Neutrophil (primary cell): ENCODE measurements around the gene ANKRD7.

Source experiments
- H3K27ac ChIP-seq: fragments of 200-600 bp; sonication (generic); 2 replicates; pipeline ENCODE4 v1.5.1; 2016; ENCODE audit warnings: mild to moderate bottlenecking, moderate library complexity
- H3K27me3 ChIP-seq: fragments of 200-600 bp; sonication (generic); 2 replicates; pipeline ENCODE4 v1.6.0; 2016; ENCODE audit warnings: mild to moderate bottlenecking
- H3K36me3 ChIP-seq: fragments of 200-600 bp; sonication (generic); 2 replicates; pipeline ENCODE4 v1.5.1; 2017
- H3K4me1 ChIP-seq, 2 experiments: fragments of 200-600 bp in 1 of 2; sonication (generic) in 1 of 2; 1 replicate in 1 of 2; 2 replicates in 1 of 2; pipeline versions ENCODE4 v1.5.1 to v1.6.1; 2013 to 2016; ENCODE audit warnings: low read depth in 1 of 2, low read length in 1 of 2, mild to moderate bottlenecking in 1 of 2, moderate library complexity in 1 of 2; ENCODE audit not compliant: control insufficient read depth in 1 of 2, insufficient read depth in 1 of 2
- H3K4me3 ChIP-seq, 2 experiments: fragments of 200-600 bp in 1 of 2; sonication (generic) in 1 of 2; 1 replicate in 1 of 2; 2 replicates in 1 of 2; pipeline ENCODE4 v1.5.1; 2013 to 2016; ENCODE audit warnings: low read depth in 1 of 2, low read length in 1 of 2, mild to moderate bottlenecking in 1 of 2, moderate library complexity in 1 of 2
- H3K9me3 ChIP-seq: fragments of 200-600 bp; sonication (generic); 2 replicates; pipeline ENCODE4 v1.5.1; 2016
- CTCF ChIP-seq: fragments of 200-600 bp; sonication (generic); IDR thresholded peaks from 2 replicates; pipeline ENCODE4 v1.5.1; 2016; ENCODE audit warnings: antibody characterized with exemption

ANKRD7 gene

GRCh38 chr7:118285358-118285757 lies 60.9 kb downstream of the ANKRD7 start:
- no peaks in the 10 kb centered on the region for H3K9me3 ChIP-seq
- no peak overlapping the region for H3K27ac ChIP-seq
- TF ChIP-seq CTCF, result no peak
- peaks cover 14% of the 10 kb centered on the region in 2 experiments for H3K4me1 ChIP-seq
- H3K4me3 ChIP-seq, result no peak overlapping the region
- H3K36me3 ChIP-seq, result no peaks in the 10 kb centered on the region
- peaks cover 89% of the 10 kb centered on the region for H3K27me3 ChIP-seq

GRCh38 chr7:118286131-118286530 lies 61.6 kb downstream of the ANKRD7 start:
- no peaks in the 10 kb centered on the region for H3K36me3 ChIP-seq
- peaks cover 89% of the 10 kb centered on the region for H3K27me3 ChIP-seq
- H3K9me3 ChIP-seq, result peaks cover 6% of the 10 kb centered on the region
- no peak for TF ChIP-seq CTCF
- H3K4me1 ChIP-seq, result peaks cover 14% of the 10 kb centered on the region in 2 experiments
- no peak overlapping the region for H3K4me3 ChIP-seq
- no peak overlapping the region for H3K27ac ChIP-seq

GRCh38 chr7:118288098-118288497 lies 63.6 kb downstream of the ANKRD7 start:
- no peak for TF ChIP-seq CTCF
- Histone ChIP-seq H3K4me3 (no peak overlapping the region), H3K27ac (no peak overlapping the region), H3K27me3 (peaks cover 89% of the 10 kb centered on the region), H3K4me1 (peaks cover 14% of the 10 kb centered on the region in 2 experiments), H3K36me3 (no peaks in the 10 kb centered on the region), H3K9me3 (peaks cover 11% of the 10 kb centered on the region)

- Histone ChIP-seq H3K9me3 (peaks cover 11% of the 10 kb centered on the region), H3K36me3 (no peaks in the 10 kb centered on the region), H3K4me3 (no peak overlapping the region), H3K27ac (no peak overlapping the region), H3K27me3 (peaks cover 89% of the 10 kb centered on the region), H3K4me1 (peaks cover 14% of the 10 kb centered on the region in 2 experiments)
- TF ChIP-seq CTCF, result no peak
Measured at GRCh38 chr7:118289476-118289875, 65.0 kb downstream of the ANKRD7 start.
